ENCODE measurements around the gene TLK2.

The TLK2 gene

DNA sequence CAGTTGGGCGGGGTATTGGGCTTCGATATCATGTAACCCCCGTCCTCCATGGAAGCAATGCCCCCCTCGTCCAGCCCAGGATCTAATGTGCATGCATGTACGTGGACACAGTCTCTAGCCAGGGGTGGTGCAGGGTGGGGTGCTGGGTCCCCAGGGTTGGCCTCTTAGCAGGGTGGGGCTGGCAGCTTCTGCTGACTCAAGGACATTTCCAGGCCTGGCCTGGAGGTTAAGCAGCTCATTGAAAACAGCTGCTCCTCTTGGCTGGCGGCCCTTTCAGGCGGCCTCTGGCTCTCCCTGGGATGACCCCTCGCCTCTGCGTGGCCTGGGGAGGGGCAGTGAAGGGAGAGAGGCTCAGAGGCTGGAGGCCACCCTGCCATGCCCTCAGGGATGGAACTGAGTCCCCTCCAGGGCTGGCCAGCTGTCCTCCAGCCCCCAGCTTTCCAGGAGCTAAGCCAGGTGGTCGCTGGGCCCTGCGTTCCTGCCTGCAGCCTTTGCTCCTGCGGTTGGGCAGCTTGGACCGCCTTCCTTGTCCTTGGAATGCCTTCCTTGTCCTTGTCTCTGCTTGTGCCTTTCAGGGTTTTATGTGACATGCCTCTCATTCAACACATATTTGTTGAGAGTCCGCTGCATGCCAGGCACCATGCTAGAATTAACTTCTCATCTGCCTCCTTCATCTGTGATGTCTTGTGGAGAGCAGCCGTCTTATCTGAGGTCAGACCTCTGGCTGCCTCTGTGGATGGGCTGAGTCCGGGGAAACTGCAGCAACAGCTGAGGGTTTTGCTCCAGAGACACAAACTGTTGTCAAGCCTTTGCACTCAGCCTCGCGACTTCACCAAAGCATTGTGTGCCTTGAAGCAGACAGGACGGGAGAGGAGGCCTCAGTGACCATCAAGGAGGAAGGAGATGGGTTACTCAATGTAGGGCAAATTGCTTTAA lies 175.5 kb downstream of the TLK2 start:
- Mint-ChIP-seq H3K27me3 (no peaks in the 10 kb centered on the region), H3K27ac (no peak overlapping the region), H3K4me1 (ENCODE audit: low read depth) (peaks cover 21% of the 10 kb centered on the region), H3K9me3 (ENCODE audit: low read depth) (no peaks in the 10 kb centered on the region), H3K4me3 (peak overlapping the region; percentile 67), H3K36me3 (no peaks in the 10 kb centered on the region)

DNA sequence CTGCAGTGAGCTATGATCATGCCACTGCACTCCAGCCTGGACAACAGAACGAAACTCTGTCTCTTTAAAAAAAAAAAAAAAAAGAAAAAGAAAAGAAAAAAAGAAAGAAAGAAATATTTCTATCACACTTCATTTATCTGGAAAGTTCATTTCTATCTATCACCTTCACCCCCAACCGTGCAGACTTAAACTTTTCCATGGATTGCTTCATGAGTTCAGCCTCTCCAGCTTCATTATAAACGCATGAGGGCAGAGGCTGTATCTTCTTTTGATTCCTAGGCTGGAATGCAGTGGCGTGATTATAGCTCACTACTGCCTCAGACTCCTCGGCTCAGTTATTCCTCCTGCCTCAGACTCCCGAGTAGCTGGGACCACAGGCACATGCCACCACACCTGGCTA lies 177.0 kb downstream of the TLK2 start:
- peaks cover 2% of the 10 kb centered on the region for H3K36me3 Mint-ChIP-seq
- no peak overlapping the region for H3K4me3 Mint-ChIP-seq

DNA sequence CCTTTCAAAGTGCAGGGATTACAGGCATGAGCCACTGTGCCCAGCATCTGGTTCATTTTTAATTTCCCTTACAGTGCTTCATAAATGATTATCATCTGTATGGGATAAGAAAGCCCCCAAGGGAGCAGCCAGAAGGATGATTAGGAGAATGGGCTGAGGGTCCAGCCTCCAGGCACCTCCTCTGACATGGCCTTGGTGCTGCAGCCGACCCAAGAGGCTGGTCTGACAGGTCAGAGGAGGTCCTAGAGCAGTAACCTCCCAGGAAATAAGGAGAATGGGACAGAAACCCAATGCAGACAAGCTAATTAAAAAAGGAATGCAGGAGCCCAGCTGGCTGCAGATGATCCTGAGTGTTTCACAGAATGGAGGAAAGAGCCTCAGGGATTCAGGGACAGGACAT lies 177.8 kb downstream of the TLK2 start:
- peaks cover 21% of the 10 kb centered on the region for H3K4me1 Mint-ChIP-seq (ENCODE audit: low read depth)
- H3K36me3 Mint-ChIP-seq: peaks cover 10% of the 10 kb centered on the region
- H3K27ac Mint-ChIP-seq: no peak overlapping the region
- H3K9me3 Mint-ChIP-seq (ENCODE audit: low read depth): peaks cover 10% of the 10 kb centered on the region
- H3K4me3 Mint-ChIP-seq: no peak overlapping the region
- H3K27me3 Mint-ChIP-seq: no peaks in the 10 kb centered on the region

More for the DNA sequence above, 177.0 kb downstream of the TLK2 start:
- Mint-ChIP-seq H3K27me3 (no peaks in the 10 kb centered on the region), H3K27ac (no peak overlapping the region), H3K4me1 (ENCODE audit: low read depth) (peaks cover 21% of the 10 kb centered on the region), H3K9me3 (ENCODE audit: low read depth) (peaks cover 2% of the 10 kb centered on the region)

DNA sequence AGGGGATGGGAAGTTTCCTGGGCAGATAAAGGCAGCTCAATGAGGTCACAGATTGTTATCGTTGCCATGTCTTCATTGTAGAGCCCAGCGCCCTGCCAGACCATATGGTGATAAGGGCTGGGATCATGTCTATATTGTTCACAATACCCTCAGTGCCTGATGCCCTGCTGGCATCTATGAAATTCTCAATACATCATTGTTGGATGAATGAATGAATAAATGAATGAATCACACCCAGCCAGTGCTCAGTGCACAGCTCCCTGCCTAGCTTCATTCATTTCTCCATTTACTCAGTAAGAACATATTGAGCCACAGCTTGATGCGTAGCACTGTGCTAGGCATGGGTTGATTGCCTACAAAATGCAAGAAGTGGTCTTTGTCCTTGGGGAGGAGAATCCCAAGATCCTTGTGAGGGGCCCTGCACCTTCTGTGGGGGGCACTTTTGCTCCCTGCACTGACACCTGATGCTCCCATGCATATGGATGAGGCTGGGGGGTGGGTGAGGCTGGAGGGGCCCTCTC lies 178.6 kb downstream of the TLK2 start:
- no peak overlapping the region for H3K4me3 Mint-ChIP-seq
- no peak overlapping the region for H3K27ac Mint-ChIP-seq

DNA sequence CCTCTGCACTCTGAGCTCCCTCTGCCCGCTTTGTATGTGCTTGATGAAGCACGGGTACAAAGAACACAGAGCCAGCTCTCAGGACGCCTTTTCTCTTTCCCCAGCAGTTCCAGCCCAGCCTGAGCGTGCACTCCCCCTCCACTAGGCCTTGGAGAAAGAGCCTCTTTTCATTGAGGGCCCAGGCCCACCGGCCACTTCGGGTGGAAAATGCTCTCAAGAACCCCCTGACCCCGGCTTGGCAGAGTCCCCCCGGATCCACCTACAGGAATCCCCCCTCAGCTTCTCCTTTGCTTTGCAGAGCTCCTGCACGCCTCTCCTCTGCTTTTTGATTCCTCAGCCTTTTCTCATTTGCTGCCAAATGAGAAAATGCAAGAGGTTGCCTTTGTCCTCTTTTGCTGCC lies 179.1 kb downstream of the TLK2 start:
- peaks cover 12% of the 10 kb centered on the region for H3K4me1 Mint-ChIP-seq (ENCODE audit: low read depth)
- H3K9me3 Mint-ChIP-seq (ENCODE audit: low read depth): peaks cover 12% of the 10 kb centered on the region
- H3K27me3 Mint-ChIP-seq: no peaks in the 10 kb centered on the region
- no peak overlapping the region for H3K27ac Mint-ChIP-seq
- no peak overlapping the region for H3K4me3 Mint-ChIP-seq
- H3K36me3 Mint-ChIP-seq: peaks cover 11% of the 10 kb centered on the region

More for the DNA sequence above, 178.6 kb downstream of the TLK2 start:
- Mint-ChIP-seq H3K9me3 (ENCODE audit: low read depth) (peaks cover 12% of the 10 kb centered on the region), H3K4me1 (ENCODE audit: low read depth) (peaks cover 15% of the 10 kb centered on the region), H3K27me3 (no peaks in the 10 kb centered on the region), H3K36me3 (peaks cover 11% of the 10 kb centered on the region)

DNA sequence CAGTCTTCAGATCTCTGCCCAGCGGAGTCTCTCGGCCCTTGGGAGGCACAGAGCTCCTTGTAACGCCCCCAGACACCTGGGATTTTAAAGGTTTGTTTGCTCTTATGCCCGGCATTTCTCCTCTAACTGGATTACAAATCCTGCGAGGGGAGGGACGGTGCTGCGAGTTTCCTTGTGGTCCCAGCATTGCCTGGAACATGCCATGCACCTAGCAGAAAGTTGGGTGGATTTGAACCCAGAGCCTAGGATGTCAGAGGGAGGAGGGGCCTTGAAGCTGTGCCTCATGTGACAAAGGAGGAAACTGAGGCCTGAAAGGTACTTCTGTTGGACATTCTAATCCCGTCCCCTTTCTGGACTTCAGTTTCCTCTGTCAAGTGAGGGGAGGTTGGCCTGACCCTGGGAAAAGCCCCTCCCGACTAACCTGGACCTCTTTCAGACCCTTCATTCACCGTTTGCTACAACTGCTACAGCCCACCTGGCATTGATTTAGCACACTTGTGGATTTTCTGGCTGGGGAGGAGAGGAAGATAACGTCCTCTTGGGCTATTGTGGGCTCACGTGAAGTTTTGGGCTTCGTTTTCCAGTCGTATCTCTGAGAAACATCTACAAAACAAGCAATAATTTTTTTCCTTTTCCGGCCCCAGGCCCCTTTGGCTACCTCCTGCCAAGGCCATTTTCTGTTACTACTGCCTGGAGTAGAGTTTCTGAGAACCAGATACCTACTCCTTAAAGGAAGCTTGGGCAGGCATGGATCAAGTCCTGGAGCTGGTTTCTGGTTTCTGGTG lies 179.7 kb downstream of the TLK2 start:
- peaks cover 9% of the 10 kb centered on the region for H3K4me1 Mint-ChIP-seq (ENCODE audit: low read depth)
- H3K27me3 Mint-ChIP-seq: no peaks in the 10 kb centered on the region
- no peak overlapping the region for H3K4me3 Mint-ChIP-seq
- peaks cover 11% of the 10 kb centered on the region for H3K36me3 Mint-ChIP-seq
- H3K27ac Mint-ChIP-seq: no peak overlapping the region
- peaks cover 12% of the 10 kb centered on the region for H3K9me3 Mint-ChIP-seq (ENCODE audit: low read depth)

DNA sequence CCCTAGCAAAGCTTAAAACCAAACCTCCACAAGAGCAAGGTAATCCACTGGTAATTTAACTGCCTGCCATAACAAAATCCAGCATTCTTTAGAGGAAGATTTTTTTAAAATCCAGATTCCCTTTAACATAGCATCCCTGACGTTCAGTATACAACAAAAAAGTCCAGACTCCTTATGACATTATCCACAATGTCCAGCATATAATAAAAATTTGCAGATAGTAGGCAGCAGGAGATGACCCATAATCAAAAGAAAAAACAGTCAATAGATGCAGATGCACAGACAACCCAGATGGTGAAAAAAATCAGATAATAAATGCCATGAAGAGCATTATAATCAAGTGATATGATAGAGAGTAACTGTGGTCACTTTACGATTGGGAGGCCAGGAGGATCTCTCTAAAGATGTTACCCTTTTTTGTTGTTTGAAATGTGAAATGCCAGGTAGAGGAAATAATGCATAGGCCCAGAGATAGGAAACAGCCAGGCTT lies 182.0 kb downstream of the TLK2 start:
- no peak overlapping the region for H3K27ac Mint-ChIP-seq
- no peak overlapping the region for H3K4me3 Mint-ChIP-seq
- H3K27me3 Mint-ChIP-seq: no peaks in the 10 kb centered on the region
- peaks cover 11% of the 10 kb centered on the region for H3K36me3 Mint-ChIP-seq
- H3K9me3 Mint-ChIP-seq (ENCODE audit: low read depth): peaks cover 12% of the 10 kb centered on the region
- H3K4me1 Mint-ChIP-seq (ENCODE audit: low read depth): no peaks in the 10 kb centered on the region

DNA sequence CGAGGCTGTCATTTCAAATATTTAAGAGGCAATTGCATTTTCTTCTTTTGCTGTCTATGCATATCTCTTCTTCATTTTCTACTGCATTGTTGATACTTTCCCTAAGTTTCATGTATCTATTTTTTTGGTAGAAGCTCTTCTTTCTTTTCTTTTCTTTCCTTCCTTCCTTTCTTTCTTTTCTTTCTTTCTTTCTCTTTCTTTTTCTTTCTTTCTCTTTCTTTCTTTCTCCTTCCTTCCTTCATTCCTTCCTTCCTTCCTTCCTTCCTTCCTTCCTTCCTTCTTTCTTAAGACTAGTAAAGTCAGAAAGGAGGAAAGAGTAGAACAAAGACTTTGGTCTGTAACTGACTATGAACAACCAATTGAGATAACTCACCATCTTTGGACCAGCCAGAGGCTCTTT lies 182.7 kb downstream of the TLK2 start:
- H3K4me1 Mint-ChIP-seq (ENCODE audit: low read depth): no peaks in the 10 kb centered on the region
- H3K27ac Mint-ChIP-seq: no peak overlapping the region
- no peaks in the 10 kb centered on the region for H3K27me3 Mint-ChIP-seq
- peaks cover 11% of the 10 kb centered on the region for H3K36me3 Mint-ChIP-seq
- no peak overlapping the region for H3K4me3 Mint-ChIP-seq
- peaks cover 12% of the 10 kb centered on the region for H3K9me3 Mint-ChIP-seq (ENCODE audit: low read depth)

DNA sequence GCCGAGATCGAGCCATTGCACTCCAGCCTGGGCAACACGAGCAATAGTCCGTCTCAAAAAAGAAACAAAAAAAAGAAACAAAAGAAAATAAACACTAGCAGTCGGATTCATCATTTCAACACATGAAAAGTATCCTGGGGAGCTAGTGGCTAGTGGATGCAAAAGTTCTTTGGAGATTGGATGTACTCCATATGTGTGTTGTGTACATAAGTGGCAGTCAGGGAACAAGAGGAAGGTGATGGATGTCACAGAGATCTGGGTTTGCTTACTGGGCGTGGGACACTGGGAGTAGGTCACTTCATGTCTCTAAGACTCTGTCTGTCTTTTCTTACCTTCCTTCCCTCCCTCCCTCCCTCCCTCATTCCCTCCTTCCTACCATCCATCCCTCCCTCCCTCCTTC lies 184.2 kb downstream of the TLK2 start:
- Mint-ChIP-seq H3K36me3 (peaks cover 14% of the 10 kb centered on the region), H3K9me3 (ENCODE audit: low read depth) (peaks cover 12% of the 10 kb centered on the region), H3K4me3 (no peak overlapping the region), H3K4me1 (ENCODE audit: low read depth) (peaks cover 2% of the 10 kb centered on the region), H3K27ac (no peak overlapping the region), H3K27me3 (no peaks in the 10 kb centered on the region)
